HepG2 (cell line): ENCODE results near the gene NFS1. TPM values are rescaled to one million over a fixed set of nuclear protein-coding genes. Genes with fewer than 3 reads are reported as not detected.

ENCODE experiments used
- ATAC-seq: fragments of 200-7000 bp; cut with Tn5 transposase; 3 replicates; pipeline ENCODE4 v1.9.1; 2020; ENCODE audit warnings: mild to moderate bottlenecking, moderate library complexity
- BruUV-seq: library from RNA; stranded (reverse); fragments of 400-500 nt; replicated peaks from 2 replicates; lab custom pipeline; 2021; lab: Mats Ljungman, UMichigan
- CTCF ChIA-PET: fragments of 300-600 bp; formaldehyde crosslinking; extraction: SDS; loops from one replicate; lab custom pipeline; 2021; ENCODE audit warnings: low total read pairs, inconsistent platforms, low intra/inter-chr PET ratio; lab: Yijun Ruan, JAX
- POLR2A ChIA-PET: fragments of 350-600 bp; sonication (Branson Sonifier 250); formaldehyde crosslinking; loops from one replicate; lab custom pipeline; 2020; ENCODE audit warnings: antibody characterized with exemption, inconsistent platforms; lab: Yijun Ruan, JAX
- DNase-seq: peaks from one replicate; pipeline ENCODE4 v3.0.0-alpha.2; 2015; ENCODE audit warnings: low spot score
- FAIRE-seq: peaks from 3 replicates; lab custom pipeline; 2011; peaks lifted over from hg19 to GRCh38; lab: Jason Lieb, UNC
- H2AFZ ChIP-seq: one replicate; pipeline ENCODE4 v1.6.1; 2011; ENCODE audit warnings: low read length, inconsistent platforms
- H3K27ac ChIP-seq: fragments of 300-600 bp; 3 replicates; pipeline ENCODE4 v1.8.0; 2011; ENCODE audit warnings: mixed run types, mild to moderate bottlenecking, mixed read lengths, low read length, inconsistent platforms; ENCODE audit not compliant: insufficient read depth; ENCODE audit errors: extremely low read length
- H3K27me3 ChIP-seq, 2 experiments: fragments of 200-600 bp in 1 of 2; 2 replicates in 1 of 2; 3 replicates in 1 of 2; pipeline versions ENCODE4 v1.6.0 to v1.8.0; 2011; ENCODE audit warnings: low read length in 2 of 2, mild to moderate bottlenecking in 2 of 2, moderate library complexity in 2 of 2, inconsistent platforms in 1 of 2; ENCODE audit not compliant: insufficient read depth in 2 of 2, control insufficient read depth in 1 of 2
- H3K36me3 ChIP-seq, 2 experiments: fragments of 200-600 bp in 1 of 2; replicated peaks in 1 of 2; 2 replicates in 1 of 2; 3 replicates in 1 of 2; pipeline versions ENCODE4 v1.5.1 to v1.8.0; 2011; ENCODE audit warnings: low read length in 2 of 2, inconsistent platforms in 1 of 2; ENCODE audit not compliant: insufficient read depth in 2 of 2, control insufficient read depth in 1 of 2
- H3K4me1 ChIP-seq: 2 replicates; pipeline ENCODE4 v1.5.1; 2012; ENCODE audit warnings: low read length, inconsistent platforms; ENCODE audit not compliant: insufficient read depth
- H3K4me2 ChIP-seq: 2 replicates; pipeline ENCODE4 v1.6.0; 2011; ENCODE audit warnings: low read depth, low read length, inconsistent platforms
- H3K4me3 ChIP-seq, 3 experiments: fragments of 200-600 bp in 1 of 3; sonication (generic), shearing (Covaris generic) in 1 of 3; replicated peaks in 1 of 3; 2 replicates each; pipeline ENCODE4 v1.5.1; 2011 to 2016; ENCODE audit warnings: low read length in 3 of 3, inconsistent platforms in 2 of 3, low read depth in 2 of 3, mild to moderate bottlenecking in 2 of 3, control low read depth in 1 of 3, mixed read lengths in 1 of 3; ENCODE audit not compliant: insufficient read depth in 1 of 3
- H3K79me2 ChIP-seq: one replicate; pipeline ENCODE4 v1.6.1; 2011; ENCODE audit warnings: low read length, inconsistent platforms; ENCODE audit not compliant: insufficient read depth
- H3K9ac ChIP-seq: 2 replicates; pipeline ENCODE4 v1.6.0; 2011; ENCODE audit warnings: mild to moderate bottlenecking, low read depth, low read length, inconsistent platforms; ENCODE audit not compliant: insufficient read depth
- H3K9me3 ChIP-seq: 2 replicates; pipeline ENCODE4 v1.5.1; 2012; ENCODE audit warnings: mild to moderate bottlenecking, low read length
- H4K20me1 ChIP-seq: 2 replicates; pipeline ENCODE4 v1.6.0; 2011; ENCODE audit warnings: inconsistent platforms, mild to moderate bottlenecking, low read length, moderate library complexity; ENCODE audit not compliant: insufficient read depth
- AHR ChIP-seq: IDR thresholded peaks from 2 replicates; pipeline ENCODE4 v1.6.1; 2018; ENCODE audit warnings: missing genetic modification reagents, missing compliant biosample characterization
- ETV6 ChIP-seq: sonication (generic); formaldehyde crosslinking; conservative IDR thresholded peaks from 2 replicates; pipeline ENCODE4 v1.4.0; 2020; ENCODE audit warnings: missing genetic modification reagents
- FOXC1 ChIP-seq: sonication (generic); formaldehyde crosslinking; IDR thresholded peaks from 2 replicates; pipeline ENCODE4 v1.8.0; 2022; ENCODE audit warnings: mild to moderate bottlenecking, missing genetic modification reagents, borderline replicate concordance
- HNRNPH1 ChIP-seq: fragments of 200-400 bp; formaldehyde crosslinking; optimal IDR thresholded peaks from 2 replicates; pipeline ENCODE3; 2017; ENCODE audit warnings: mild to moderate bottlenecking, low read depth, low read length
- MEF2D ChIP-seq: sonication (generic); formaldehyde crosslinking; IDR thresholded peaks from 2 replicates; pipeline ENCODE4 v1.5.1; 2020; ENCODE audit warnings: mild to moderate bottlenecking, missing genetic modification reagents
- TBX2 ChIP-seq: sonication (generic); formaldehyde crosslinking; IDR thresholded peaks from 2 replicates; pipeline ENCODE4 v1.5.0; 2020; ENCODE audit warnings: missing genetic modification reagents, mild to moderate bottlenecking, borderline replicate concordance
- TIGD3 ChIP-seq: sonication (generic); formaldehyde crosslinking; IDR thresholded peaks from 2 replicates; pipeline ENCODE4 v1.5.1; 2020; ENCODE audit warnings: mild to moderate bottlenecking, missing genetic modification reagents, borderline replicate concordance
- ZFP41 ChIP-seq: sonication (generic); formaldehyde crosslinking; IDR thresholded peaks from 2 replicates; pipeline ENCODE4 v1.4.0; 2020; ENCODE audit warnings: mild to moderate bottlenecking, missing genetic modification reagents, borderline replicate concordance
- ZFP91 ChIP-seq: sonication (generic); formaldehyde crosslinking; IDR thresholded peaks from 2 replicates; pipeline ENCODE4 v1.9.0; 2022; ENCODE audit warnings: missing genetic modification reagents, mild to moderate bottlenecking, borderline replicate concordance
- ZFY ChIP-seq: sonication (generic); formaldehyde crosslinking; IDR thresholded peaks from 2 replicates; pipeline ENCODE4 v1.4.0; 2020; ENCODE audit warnings: missing genetic modification reagents
- ZNF687 ChIP-seq: sonication (generic); formaldehyde crosslinking; IDR thresholded peaks from 2 replicates; pipeline ENCODE4 v1.5.1; 2020; ENCODE audit warnings: mild to moderate bottlenecking, missing genetic modification reagents, moderate library complexity
- ZNF691 ChIP-seq: sonication (generic); formaldehyde crosslinking; IDR thresholded peaks from 2 replicates; pipeline ENCODE4 v1.4.0; 2020; ENCODE audit warnings: missing genetic modification reagents, low read depth, mild to moderate bottlenecking, borderline replicate concordance
- ZNF883 ChIP-seq: sonication (generic); formaldehyde crosslinking; IDR thresholded peaks from 2 replicates; pipeline ENCODE4 v1.5.1; 2020; ENCODE audit warnings: mild to moderate bottlenecking, missing genetic modification reagents; ENCODE audit errors: not compliant biosample characterization
- WGBS: methylation state at CpG from one replicate; pipeline ENCODE4 v1.1.6; 2017; ENCODE audit warnings: low lambda C conversion rate; 5-methylcytosine and 5-hydroxymethylcytosine counted together
- in situ Hi-C: cut with HindIII; loops from 2 replicates; pipeline ENCODE4 v1.10.0; 2017; ENCODE audit warnings: low pct_unique_long_range_greater_than_20kb; ENCODE audit not compliant: extremely low pct_ligation_motif_present
- intact Hi-C: fragments of 100-400 bp; cut with micrococcal nuclease; formaldehyde crosslinking; loops from one replicate; pipeline ENCODE4 v1.10.0; 2022; ENCODE audit not compliant: unreplicated experiment
- polyA plus RNA-seq, 8 experiments: library from polyadenylated mRNA; depleted of rRNA in 3 of 8; stranded (reverse) in 7 of 8; unstranded in 1 of 8; fragments of >200 nt; fragmentation: Illumina TruSeq in 4 of 8; extraction: Trizol in 4 of 8; gene quantifications; 2 replicates each; pipeline versions ENCODE4 v1.2.1 to v1.2.3, GENCODE V29; 2011 to 2016; ENCODE audit warnings: low read depth in 4 of 8, missing spikeins in 1 of 8, mixed read lengths in 1 of 8; ENCODE audit not compliant: insufficient read depth in 1 of 8
- total RNA-seq, 5 experiments: library from RNA; depleted of rRNA; stranded (reverse); fragments of >200 nt; fragmentation: Illumina TruSeq; extraction: Trizol; gene quantifications; 2 replicates each; pipeline ENCODE4 v1.2.3, GENCODE V29; 2016; ENCODE audit warnings: low read depth in 1 of 5

The NFS1 gene
- total and polyA plus RNA-seq, 2 of the 13 experiments (the other 11 are each of a cell fraction or from before 2014, with no cell fraction given), result 65.9 to 88.1 TPM

GRCh38 chr20:35621560-35621946 is 77.6 kb downstream of the NFS1 start:
- WGBS, result 90% methylated on average over 2 of the region's 2 CpGs
- BruUV-seq, result no TSS peak
- TF ChIP-seq TBX2 (0 out of 2 replicates have a peak, but pooled peaks have one; percentile 14), MEF2D (CRISPR knock-in tag) (0 out of 2 replicates have a peak, but pooled peaks have one; percentile 49), ZFP41 (no peak), ETV6 (no peak), ZFY (no peak), FOXC1 (CRISPR knock-in tag) (no peak), AHR (CRISPR knock-in tag) (no peak), HNRNPH1 (no peak), TIGD3 (CRISPR knock-in tag) (0 out of 2 replicates have a peak, but pooled peaks have one; percentile 36), ZNF691 (no peak), ZNF687 (CRISPR knock-in tag) (no peak), ZNF883 (CRISPR knock-in tag) (peak; percentile 37), ZFP91 (CRISPR knock-in tag) (no peak)

More at GRCh38 chr20:35621560-35621946, 77.6 kb downstream of the NFS1 start:
- POLR2A ChIA-PET, result interaction anchor here (0.7 to 6.7 kb wide), 2 partner anchors 42 to 121 kb away, joined by 4 to 152 read pairs; partner anchors contain the start of gene RBM39
- H3K9ac ChIP-seq, result no peak overlapping the region
- no peak overlapping the region for H3K4me2 ChIP-seq
- ATAC-seq, result no peak
- H2AFZ ChIP-seq, result no peak overlapping the region
- intact Hi-C loops, result no loop called here
- peaks cover 5% of the 10 kb centered on the region; the same call in 1 of the 2 replicates for H4K20me1 ChIP-seq
- peaks cover 19 to 29% of the 10 kb centered on the region in 2 experiments for H3K36me3 ChIP-seq
- in situ Hi-C loops, result no loop called here
- peaks cover 15% of the 10 kb centered on the region for H3K79me2 ChIP-seq
- H3K27me3 ChIP-seq, result peaks cover 0 to 7% of the 10 kb centered on the region in 2 experiments; a peak in 1 of 5 replicates
- H3K4me3 ChIP-seq, result no peak overlapping the region
- H3K27ac ChIP-seq, result no peak overlapping the region
- FAIRE-seq, result peak; percentile 4
- H3K4me1 ChIP-seq, result peaks cover 28% of the 10 kb centered on the region
- CTCF ChIA-PET, result no interaction called here
- no peaks in the 10 kb centered on the region for H3K9me3 ChIP-seq
- no peak for DNase-seq
